Measurements from ENCODE around the gene IFNL1. TPM values are rescaled to one million over a fixed set of nuclear protein-coding genes. Genes with fewer than 3 reads are reported as not detected.

The IFNL1 gene
- total RNA-seq, 1 donor from 2014 or later = not detected

DNA sequence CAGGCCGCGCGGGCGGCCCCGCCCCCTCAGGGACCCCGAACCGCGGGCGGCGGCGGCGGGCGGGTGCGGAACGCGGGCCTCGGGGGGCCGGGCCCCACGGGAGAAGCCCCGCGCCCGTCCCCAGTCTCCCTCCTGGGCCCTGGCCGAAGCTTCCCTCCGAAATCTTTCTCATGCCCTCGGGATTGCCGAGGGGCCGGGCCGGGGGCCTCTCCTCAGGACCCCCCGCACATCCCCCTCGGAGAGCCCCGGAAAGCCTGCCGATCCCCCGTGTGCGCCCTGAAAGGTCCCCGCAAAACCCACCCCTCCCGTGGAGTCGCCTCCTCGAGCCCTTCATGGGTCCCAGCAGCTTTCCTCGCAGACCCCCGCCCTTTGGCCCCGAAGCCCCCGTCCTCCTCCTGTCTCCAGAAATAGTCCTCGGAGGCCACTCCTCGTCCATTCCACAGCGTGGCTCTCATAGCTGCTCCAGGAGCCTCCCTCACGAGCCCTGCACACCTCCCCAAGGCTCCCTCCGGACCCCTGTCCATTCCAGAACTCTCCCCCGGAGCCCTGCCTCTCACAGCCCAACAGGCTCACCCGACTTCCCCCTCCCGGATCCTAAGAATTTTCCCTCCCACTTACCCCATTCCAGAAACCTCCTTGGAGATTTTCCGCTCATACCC lies 46.6 kb downstream of the IFNL1 start:
- intact Hi-C loops (cut with DNase I) = loop anchor here (10.0 kb wide), 1 partner anchor 52 kb away; the partner anchor contains the start of genes MED29 and PAF1
- DNase-seq (ENCODE audit: low spot score) = peak; percentile 72
- ATAC-seq = peak; percentile 3

DNA sequence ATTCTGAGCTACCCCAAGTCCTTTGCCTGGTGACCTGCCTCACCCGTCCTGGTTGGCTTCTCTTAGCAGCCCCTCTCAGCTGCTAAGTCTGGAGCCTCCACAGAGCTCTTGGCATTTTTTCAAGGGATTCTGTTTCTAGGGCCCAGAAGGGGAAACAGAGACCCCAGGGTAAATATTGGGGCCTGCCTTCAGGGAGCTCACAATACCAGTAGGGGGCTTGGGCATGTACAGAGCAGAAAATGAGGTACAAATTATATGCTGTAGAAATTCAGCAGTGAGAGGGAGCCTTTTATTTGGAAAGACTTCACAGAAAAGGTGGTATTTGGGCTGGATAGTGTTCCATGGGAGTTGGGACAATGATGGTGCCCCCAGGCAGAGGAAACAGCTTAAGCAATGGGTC lies 49.7 kb downstream of the IFNL1 start:
- DNase-seq (ENCODE audit: low spot score) (no peak), ATAC-seq (no peak)
- intact Hi-C loops (cut with DNase I) = loop anchor here (10.0 kb wide), 1 partner anchor 49 kb away; the partner anchor contains the start of genes MED29 and PAF1

DNA sequence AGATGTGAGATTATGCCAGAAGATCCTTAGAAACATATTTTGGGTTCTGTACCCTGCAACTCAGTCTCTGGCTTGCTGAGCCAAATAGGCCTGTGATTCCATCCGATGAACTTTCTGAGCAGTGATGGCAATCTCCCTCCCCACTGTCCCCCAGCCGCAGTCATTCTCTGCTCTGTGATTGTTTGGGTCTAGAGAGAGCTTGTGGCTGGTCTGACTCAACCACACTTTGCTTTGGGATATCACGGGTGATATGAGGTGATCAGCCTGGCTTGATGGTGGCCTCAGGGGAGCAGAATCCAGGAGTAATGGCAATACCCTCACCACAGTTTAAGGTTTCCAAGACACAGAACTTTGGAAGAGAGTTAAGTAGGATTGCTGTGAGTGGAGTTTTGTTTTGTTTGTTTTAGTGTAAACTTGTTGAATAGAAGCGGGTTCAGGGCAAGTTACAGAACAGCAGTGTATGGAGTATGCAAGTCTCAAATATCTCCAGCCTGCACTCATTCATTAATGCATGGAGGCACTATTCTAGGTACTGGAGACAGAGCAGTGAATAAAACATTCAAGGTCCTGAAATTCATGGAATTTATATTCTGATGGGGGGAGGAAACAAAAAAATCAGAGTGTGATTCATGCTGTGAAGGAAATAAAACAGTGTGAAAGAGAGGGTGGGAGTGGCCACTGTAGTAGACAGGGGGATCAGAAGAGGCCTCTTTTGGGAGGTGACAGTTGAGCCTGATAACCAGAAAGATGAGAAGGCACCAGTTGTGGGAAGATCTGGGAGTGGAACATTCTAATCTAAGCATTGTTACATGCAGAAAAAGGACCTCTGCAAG lies 51.3 kb downstream of the IFNL1 start:
- ATAC-seq (no peak), DNase-seq (ENCODE audit: low spot score) (no peak)
- intact Hi-C loops (cut with DNase I) = loop anchor here (10.0 kb wide), 1 partner anchor 47 kb away; the partner anchor contains the start of genes MED29 and PAF1

Other genes with a start within 250 kb of the IFNL1 start
- gene ACP7, start 212.0 kb upstream of the IFNL1 start, total RNA-seq = 1.6 TPM
- 43.5 TPM for gene PAK4, start 170.6 kb upstream of the IFNL1 start, total RNA-seq
- gene NCCRP1, start 99.4 kb upstream of the IFNL1 start, total RNA-seq = not detected
- gene SYCN, start 92.1 kb upstream of the IFNL1 start, total RNA-seq = not detected
- not detected for gene IFNL3, start 51.4 kb upstream of the IFNL1 start, total RNA-seq
- gene IFNL4, start 47.6 kb upstream of the IFNL1 start, total RNA-seq = not detected
- gene IFNL2, start 28.0 kb upstream of the IFNL1 start, total RNA-seq = not detected
- 1.3 TPM for gene LRFN1, start 24.5 kb downstream of the IFNL1 start, total RNA-seq
- gene GMFG, start 39.6 kb downstream of the IFNL1 start, total RNA-seq = 51.2 TPM
- gene SAMD4B, start 46.0 kb downstream of the IFNL1 start, total RNA-seq = 139 TPM
- 38.7 TPM for gene PAF1, start 94.7 kb downstream of the IFNL1 start, total RNA-seq
- gene MED29, start 95.0 kb downstream of the IFNL1 start, total RNA-seq = 37.2 TPM
- gene ZFP36, start 110.4 kb downstream of the IFNL1 start, total RNA-seq = 342 TPM
- gene PLEKHG2, start 116.3 kb downstream of the IFNL1 start, total RNA-seq = 89.2 TPM
- gene RPS16, start 139.5 kb downstream of the IFNL1 start, total RNA-seq = 1,367 TPM
- 102 TPM for gene SUPT5H, start 149.2 kb downstream of the IFNL1 start, total RNA-seq
- 38.3 TPM for gene TIMM50, start 184.4 kb downstream of the IFNL1 start, total RNA-seq
- not detected for gene DLL3, start 202.5 kb downstream of the IFNL1 start, total RNA-seq
- gene SELENOV, start 218.7 kb downstream of the IFNL1 start, total RNA-seq = not detected
- 4.3 TPM for gene EID2B, start 236.4 kb downstream of the IFNL1 start, total RNA-seq
- 11.8 TPM for gene EID2, start 243.8 kb downstream of the IFNL1 start, total RNA-seq

Data from sciatic nerve (tissue), 2 donors.